Measurements from ENCODE around the gene PLCH2. TPM values are rescaled to one million over a fixed set of nuclear protein-coding genes. Genes with fewer than 3 reads are reported as not detected.
A peak's percentile ranks its signal among the peaks of the same experiment; 100 is the strongest.

Gene PLCH2
- total and polyA plus RNA-seq, 10 of the 15 experiments (the other 5 are each of a cell fraction or from before 2014, with no cell fraction given): 0.03 to 0.73 (median 0.24) TPM; not detected in 3

GRCh38 chr1:2525920-2526823, 50.1 kb downstream of the PLCH2 start, which contains the start of gene PANK4 (continued):
- TF ChIP-seq, protein P1, sequence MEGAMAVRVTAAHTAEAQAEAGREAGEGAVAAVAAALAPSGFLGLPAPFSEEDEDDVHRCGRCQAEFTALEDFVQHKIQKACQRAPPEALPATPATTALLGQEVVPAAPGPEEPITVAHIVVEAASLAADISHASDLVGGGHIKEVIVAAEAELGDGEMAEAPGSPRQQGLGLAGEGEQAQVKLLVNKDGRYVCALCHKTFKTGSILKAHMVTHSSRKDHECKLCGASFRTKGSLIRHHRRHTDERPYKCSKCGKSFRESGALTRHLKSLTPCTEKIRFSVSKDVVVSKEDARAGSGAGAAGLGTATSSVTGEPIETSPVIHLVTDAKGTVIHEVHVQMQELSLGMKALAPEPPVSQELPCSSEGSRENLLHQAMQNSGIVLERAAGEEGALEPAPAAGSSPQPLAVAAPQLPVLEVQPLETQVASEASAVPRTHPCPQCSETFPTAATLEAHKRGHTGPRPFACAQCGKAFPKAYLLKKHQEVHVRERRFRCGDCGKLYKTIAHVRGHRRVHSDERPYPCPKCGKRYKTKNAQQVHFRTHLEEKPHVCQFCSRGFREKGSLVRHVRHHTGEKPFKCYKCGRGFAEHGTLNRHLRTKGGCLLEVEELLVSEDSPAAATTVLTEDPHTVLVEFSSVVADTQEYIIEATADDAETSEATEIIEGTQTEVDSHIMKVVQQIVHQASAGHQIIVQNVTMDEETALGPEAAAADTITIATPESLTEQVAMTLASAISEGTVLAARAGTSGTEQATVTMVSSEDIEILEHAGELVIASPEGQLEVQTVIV (IDR thresholded peaks at IDR 0.05; ENCODE audit: borderline replicate concordance, partially characterized antibody): no peak
- no peak for TF ChIP-seq MTA2 (IDR thresholded peaks at IDR 0.05; ENCODE audit: low read depth)
- no peak; the same call in 1 of the 2 replicates for TF ChIP-seq MXI1 (IDR thresholded peaks at IDR 0.05; ENCODE audit: low read depth, low read length)
- TF ChIP-seq ZNF592 (IDR thresholded peaks at IDR 0.05): no peak
- TF ChIP-seq, protein P2, sequence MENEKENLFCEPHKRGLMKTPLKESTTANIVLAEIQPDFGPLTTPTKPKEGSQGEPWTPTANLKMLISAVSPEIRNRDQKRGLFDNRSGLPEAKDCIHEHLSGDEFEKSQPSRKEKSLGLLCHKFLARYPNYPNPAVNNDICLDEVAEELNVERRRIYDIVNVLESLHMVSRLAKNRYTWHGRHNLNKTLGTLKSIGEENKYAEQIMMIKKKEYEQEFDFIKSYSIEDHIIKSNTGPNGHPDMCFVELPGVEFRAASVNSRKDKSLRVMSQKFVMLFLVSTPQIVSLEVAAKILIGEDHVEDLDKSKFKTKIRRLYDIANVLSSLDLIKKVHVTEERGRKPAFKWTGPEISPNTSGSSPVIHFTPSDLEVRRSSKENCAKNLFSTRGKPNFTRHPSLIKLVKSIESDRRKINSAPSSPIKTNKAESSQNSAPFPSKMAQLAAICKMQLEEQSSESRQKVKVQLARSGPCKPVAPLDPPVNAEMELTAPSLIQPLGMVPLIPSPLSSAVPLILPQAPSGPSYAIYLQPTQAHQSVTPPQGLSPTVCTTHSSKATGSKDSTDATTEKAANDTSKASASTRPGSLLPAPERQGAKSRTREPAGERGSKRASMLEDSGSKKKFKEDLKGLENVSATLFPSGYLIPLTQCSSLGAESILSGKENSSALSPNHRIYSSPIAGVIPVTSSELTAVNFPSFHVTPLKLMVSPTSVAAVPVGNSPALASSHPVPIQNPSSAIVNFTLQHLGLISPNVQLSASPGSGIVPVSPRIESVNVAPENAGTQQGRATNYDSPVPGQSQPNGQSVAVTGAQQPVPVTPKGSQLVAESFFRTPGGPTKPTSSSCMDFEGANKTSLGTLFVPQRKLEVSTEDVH (IDR thresholded peaks at IDR 0.05; ENCODE audit: low read depth, partially characterized antibody): no peak
- no peak for TF ChIP-seq ZNF217 (IDR thresholded peaks at IDR 0.05)
- TF ChIP-seq FOS (IDR thresholded peaks at IDR 0.05; ENCODE audit: borderline replicate concordance, extremely low read depth, insufficient read length): no peak
- TF ChIP-seq TBL1XR1 (IDR thresholded peaks at IDR 0.05; ENCODE audit: low read depth, low read length): no peak; the same call in 1 of the 2 replicates
- no peak for TF ChIP-seq RAD21 (IDR thresholded peaks at IDR 0.05; ENCODE audit: insufficient read depth, low read depth, low read length)
- TF ChIP-seq PML (IDR thresholded peaks at IDR 0.05; ENCODE audit: low read length): no peak
- no peak for TF ChIP-seq CBFB (IDR thresholded peaks at IDR 0.05; ENCODE audit: low read depth)
- no peak for TF ChIP-seq JUND (IDR thresholded peaks at IDR 0.05; ENCODE audit: low read depth, low read length)
- TF ChIP-seq RBBP5 (conservative IDR thresholded peaks at IDR 0.05): no peak
- TF ChIP-seq TCF3 (IDR thresholded peaks at IDR 0.05; ENCODE audit: borderline replicate concordance, insufficient read depth, low read depth, low read length): no peak
- peak; percentile 73; the same call in 1 of the 2 replicates for TF ChIP-seq STAT1 (conservative IDR thresholded peaks at IDR 0.05)
- TF ChIP-seq SUPT20H (IDR thresholded peaks at IDR 0.05; ENCODE audit: borderline replicate concordance, control insufficient read depth, low read depth, low read length): no peak
- TF ChIP-seq EED (IDR thresholded peaks at IDR 0.05; ENCODE audit: low read depth): no peak
- TF ChIP-seq, protein P3, sequence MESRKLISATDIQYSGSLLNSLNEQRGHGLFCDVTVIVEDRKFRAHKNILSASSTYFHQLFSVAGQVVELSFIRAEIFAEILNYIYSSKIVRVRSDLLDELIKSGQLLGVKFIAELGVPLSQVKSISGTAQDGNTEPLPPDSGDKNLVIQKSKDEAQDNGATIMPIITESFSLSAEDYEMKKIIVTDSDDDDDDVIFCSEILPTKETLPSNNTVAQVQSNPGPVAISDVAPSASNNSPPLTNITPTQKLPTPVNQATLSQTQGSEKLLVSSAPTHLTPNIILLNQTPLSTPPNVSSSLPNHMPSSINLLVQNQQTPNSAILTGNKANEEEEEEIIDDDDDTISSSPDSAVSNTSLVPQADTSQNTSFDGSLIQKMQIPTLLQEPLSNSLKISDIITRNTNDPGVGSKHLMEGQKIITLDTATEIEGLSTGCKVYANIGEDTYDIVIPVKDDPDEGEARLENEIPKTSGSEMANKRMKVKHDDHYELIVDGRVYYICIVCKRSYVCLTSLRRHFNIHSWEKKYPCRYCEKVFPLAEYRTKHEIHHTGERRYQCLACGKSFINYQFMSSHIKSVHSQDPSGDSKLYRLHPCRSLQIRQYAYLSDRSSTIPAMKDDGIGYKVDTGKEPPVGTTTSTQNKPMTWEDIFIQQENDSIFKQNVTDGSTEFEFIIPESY (IDR thresholded peaks at IDR 0.05): no peak

Measured in GM12878 (cell line).